ENCODE data around the gene MKS1.

GRCh38 chr17:58238147-58238634, 19.1 kb upstream of the MKS1 start, which contains the start of gene LPO:
- TF ChIP-seq CTCF (IDR thresholded peaks at IDR 0.05) (no peak), POLR2A (IDR thresholded peaks at IDR 0.05) (no peak)
